Liver (tissue), 3 donors: ENCODE results near the gene GLI3.

Experiments used
- ATF3 ChIP-seq: IDR thresholded peaks from 2 replicates; pipeline ENCODE4 v1.6.1; 2016; ENCODE audit warnings: antibody characterized with exemption
- CTCF ChIP-seq: fragments of 150-350 bp; IDR thresholded peaks from 2 replicates; pipeline ENCODE4 v1.5.1; 2017; ENCODE audit warnings: improper control_type of control experiment, low read depth, low read length; ENCODE audit not compliant: missing input control
- EGR1 ChIP-seq, 2 donors: IDR thresholded peaks; 2 replicates each; pipeline ENCODE4 v1.6.1; 2016 to 2018; ENCODE audit warnings: antibody characterized with exemption in 2 of 2, low read depth in 2 of 2
- GABPA ChIP-seq, 2 donors: IDR thresholded peaks in 1 of 2; conservative IDR thresholded peaks in 1 of 2; 2 replicates each; pipeline ENCODE4 v1.6.1; 2016; ENCODE audit warnings: antibody characterized with exemption in 2 of 2, mild to moderate bottlenecking in 1 of 2, moderate library complexity in 1 of 2
- HNF4G ChIP-seq: IDR thresholded peaks from 2 replicates; pipeline ENCODE4 v1.6.1; 2016; ENCODE audit warnings: antibody characterized with exemption
- JUND ChIP-seq, 2 donors: IDR thresholded peaks; 2 replicates each; pipeline ENCODE4 v1.6.1; 2016; ENCODE audit warnings: antibody characterized with exemption in 2 of 2
- MAX ChIP-seq: IDR thresholded peaks from 2 replicates; pipeline ENCODE4 v1.6.1; 2016; ENCODE audit warnings: antibody characterized with exemption
- NR2F2 ChIP-seq: IDR thresholded peaks from 2 replicates; pipeline ENCODE4 v1.6.1; 2016; ENCODE audit warnings: antibody characterized with exemption
- RAD21 ChIP-seq, 2 donors: IDR thresholded peaks; 2 replicates each; pipeline ENCODE4 v1.6.1; 2016; ENCODE audit warnings: antibody characterized with exemption in 2 of 2, mild to moderate bottlenecking in 2 of 2
- REST ChIP-seq: IDR thresholded peaks from 2 replicates; pipeline ENCODE4 v1.6.1; 2016; ENCODE audit warnings: antibody characterized with exemption, mild to moderate bottlenecking
- RXRA ChIP-seq, 2 donors: IDR thresholded peaks; 2 replicates each; pipeline ENCODE4 v1.6.1; 2017 to 2018; ENCODE audit warnings: antibody characterized with exemption in 2 of 2, mild to moderate bottlenecking in 1 of 2
- SP1 ChIP-seq: IDR thresholded peaks from 2 replicates; pipeline ENCODE4 v1.6.1; 2018; ENCODE audit warnings: antibody characterized with exemption, mild to moderate bottlenecking
- TAF1 ChIP-seq: conservative IDR thresholded peaks from 2 replicates; pipeline ENCODE4 v1.6.1; 2016; ENCODE audit warnings: antibody characterized with exemption, mild to moderate bottlenecking
- ZBTB33 ChIP-seq: IDR thresholded peaks from 2 replicates; pipeline ENCODE4 v1.6.1; 2016; ENCODE audit warnings: antibody characterized with exemption
- donor health status: healthy.
- donor health status: healthy.

GRCh38 chr7:41955893-41956675 lies 280.9 kb downstream of the GLI3 start:
- no peak for TF ChIP-seq EGR1 (IDR thresholded peaks at IDR 0.05; ENCODE audit: low read depth in 2 of 2)
- no peak for TF ChIP-seq CTCF
- TF ChIP-seq RAD21 (IDR thresholded peaks at IDR 0.05) = no peak
- no peak for TF ChIP-seq GABPA (IDR thresholded peaks at IDR 0.05 in 1 of 2, conservative IDR thresholded peaks at IDR 0.05 in 1 of 2)
- TF ChIP-seq ATF3 = no peak
- no peak for TF ChIP-seq TAF1
- TF ChIP-seq JUND (IDR thresholded peaks at IDR 0.05) = no peak
- no peak for TF ChIP-seq REST
- no peak for TF ChIP-seq RXRA (IDR thresholded peaks at IDR 0.05)
- TF ChIP-seq ZBTB33 = no peak
- peak; percentile 26 for TF ChIP-seq NR2F2
- TF ChIP-seq MAX = no peak
- no peak for TF ChIP-seq HNF4G
- no peak for TF ChIP-seq SP1
